Peyer's patch (tissue), 4 donors: ENCODE results near the gene TMIGD3. TPM values are rescaled to one million over a fixed set of nuclear protein-coding genes. Genes with fewer than 3 reads are reported as not detected.

Experiments used
- DNase-seq, 3 donors: peaks; one replicate each; pipeline ENCODE4 v3.0.0-alpha.2; 2017 to 2019
- H3K27ac ChIP-seq, 4 donors: fragments of 200-600 bp; sonication (generic); one replicate each; pipeline ENCODE4 v1.5.1; 2016 to 2019
- H3K27me3 ChIP-seq, 2 donors: fragments of 200-600 bp; sonication (generic); one replicate each; pipeline ENCODE4 v1.5.1; 2019
- H3K36me3 ChIP-seq, 3 donors: fragments of 200-600 bp; sonication (generic); one replicate each; pipeline ENCODE4 v1.5.1; 2016 to 2019
- H3K4me1 ChIP-seq, 4 donors: fragments of 200-600 bp; sonication (generic); one replicate each; pipeline ENCODE4 v1.5.1; 2016 to 2019
- H3K4me3 ChIP-seq, 4 donors: fragments of 200-600 bp; sonication (generic); 1 replicate in 3 of 4; 2 replicates in 1 of 4; pipeline ENCODE4 v1.5.1; 2016 to 2019; ENCODE audit warnings: mild to moderate bottlenecking in 1 of 4
- H3K9me3 ChIP-seq, 4 donors: fragments of 200-600 bp; sonication (generic); one replicate each; pipeline ENCODE4 v1.5.1; 2016 to 2019; ENCODE audit warnings: mild to moderate bottlenecking in 1 of 4
- POLR2A ChIP-seq, 2 donors: fragments of 450-650 bp; IDR thresholded peaks; one replicate each; pipeline ENCODE4 v1.5.1; 2017; ENCODE audit warnings: antibody characterized with exemption in 2 of 2, mild to moderate bottlenecking in 2 of 2, moderate library complexity in 2 of 2
- total RNA-seq, 4 donors: library from RNA; depleted of rRNA; stranded (reverse); fragments of >200 nt; gene quantifications; one replicate each; pipeline ENCODE4 v1.1.0, GENCODE V29; 2016
- TF ChIP-seq, protein P1 (sequence below), 6 experiments: fragments of 450-650 bp in 4 of 6; fragments of 200-600 bp in 2 of 6; sonication (generic) in 1 of 6; IDR thresholded peaks; one replicate each; pipeline ENCODE4 v1.5.1; 2017 to 2019; ENCODE audit warnings: antibody characterized with exemption in 6 of 6, mild to moderate bottlenecking in 3 of 6, moderate library complexity in 1 of 6

The TMIGD3 gene
- total RNA-seq, 4 donors from 2014 or later: 2.1 to 27.2 (median 6.4) TPM; not detected in 1

- peaks cover 0 to 14% (median 0%) of the 10 kb centered on the region in 3 donors for H3K36me3 ChIP-seq
- H3K27ac ChIP-seq: peak overlapping the region; percentile 16 to 55 (median 40)
Measured at GRCh38 chr1:111474106-111474505, 29.3 kb downstream of the TMIGD3 start.

DNA sequence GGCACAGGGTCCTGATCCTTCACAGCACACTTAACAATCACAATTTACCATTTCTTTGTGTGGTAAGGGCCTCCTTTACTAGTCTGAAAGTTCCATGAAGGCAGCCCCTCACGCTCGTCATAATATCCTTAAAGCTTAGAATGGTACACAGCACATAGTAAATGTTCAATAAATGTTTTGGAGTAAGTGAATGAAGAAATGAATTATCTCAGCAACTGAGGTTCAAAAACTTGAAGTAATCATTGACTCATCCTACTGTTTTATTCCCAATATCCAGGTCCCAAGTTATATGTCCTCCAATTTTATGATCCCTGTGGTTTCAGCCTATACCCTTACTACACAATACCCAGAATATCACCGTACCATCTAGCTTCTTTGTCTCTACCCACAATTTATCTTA, 31.9 kb downstream of the TMIGD3 start:
- no peak for DNase-seq
- TF ChIP-seq, protein P1, sequence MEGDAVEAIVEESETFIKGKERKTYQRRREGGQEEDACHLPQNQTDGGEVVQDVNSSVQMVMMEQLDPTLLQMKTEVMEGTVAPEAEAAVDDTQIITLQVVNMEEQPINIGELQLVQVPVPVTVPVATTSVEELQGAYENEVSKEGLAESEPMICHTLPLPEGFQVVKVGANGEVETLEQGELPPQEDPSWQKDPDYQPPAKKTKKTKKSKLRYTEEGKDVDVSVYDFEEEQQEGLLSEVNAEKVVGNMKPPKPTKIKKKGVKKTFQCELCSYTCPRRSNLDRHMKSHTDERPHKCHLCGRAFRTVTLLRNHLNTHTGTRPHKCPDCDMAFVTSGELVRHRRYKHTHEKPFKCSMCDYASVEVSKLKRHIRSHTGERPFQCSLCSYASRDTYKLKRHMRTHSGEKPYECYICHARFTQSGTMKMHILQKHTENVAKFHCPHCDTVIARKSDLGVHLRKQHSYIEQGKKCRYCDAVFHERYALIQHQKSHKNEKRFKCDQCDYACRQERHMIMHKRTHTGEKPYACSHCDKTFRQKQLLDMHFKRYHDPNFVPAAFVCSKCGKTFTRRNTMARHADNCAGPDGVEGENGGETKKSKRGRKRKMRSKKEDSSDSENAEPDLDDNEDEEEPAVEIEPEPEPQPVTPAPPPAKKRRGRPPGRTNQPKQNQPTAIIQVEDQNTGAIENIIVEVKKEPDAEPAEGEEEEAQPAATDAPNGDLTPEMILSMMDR (IDR thresholded peaks at IDR 0.05): no peak
- TF ChIP-seq POLR2A (IDR thresholded peaks at IDR 0.05): no peak
- peaks cover 0 to 30% (median 0%) of the 10 kb centered on the region in 3 donors for H3K36me3 ChIP-seq

More at GRCh38 chr1:111474106-111474505, 29.3 kb downstream of the TMIGD3 start:
- no peak for TF ChIP-seq POLR2A (IDR thresholded peaks at IDR 0.05)
- TF ChIP-seq, protein P1 (IDR thresholded peaks at IDR 0.05): no peak
- no peaks in the 10 kb centered on the region for H3K9me3 ChIP-seq
- H3K27me3 ChIP-seq: no peaks in the 10 kb centered on the region
- no peak for DNase-seq
- H3K4me1 ChIP-seq: peaks cover 0 to 22% (median 6%) of the 10 kb centered on the region in 4 donors
- H3K4me3 ChIP-seq: peak overlapping the region in 2 of 4 donors; percentile 4 to 15

GRCh38 chr1:111471012-111471411, 32.4 kb downstream of the TMIGD3 start:
- peaks cover 0 to 11% (median 0%) of the 10 kb centered on the region in 4 donors for H3K4me1 ChIP-seq
- peak in 2 of 3 donors; percentile 88 to 91 for DNase-seq

More for the DNA sequence above, 31.9 kb downstream of the TMIGD3 start:
- Histone ChIP-seq H3K27me3 (no peaks in the 10 kb centered on the region), H3K27ac (peak overlapping the region in 3 of 4 donors; percentile 29 to 76 (median 71)), H3K4me1 (peaks cover 0 to 15% (median 0%) of the 10 kb centered on the region in 4 donors), H3K9me3 (no peaks in the 10 kb centered on the region), H3K4me3 (no peak overlapping the region)

DNA sequence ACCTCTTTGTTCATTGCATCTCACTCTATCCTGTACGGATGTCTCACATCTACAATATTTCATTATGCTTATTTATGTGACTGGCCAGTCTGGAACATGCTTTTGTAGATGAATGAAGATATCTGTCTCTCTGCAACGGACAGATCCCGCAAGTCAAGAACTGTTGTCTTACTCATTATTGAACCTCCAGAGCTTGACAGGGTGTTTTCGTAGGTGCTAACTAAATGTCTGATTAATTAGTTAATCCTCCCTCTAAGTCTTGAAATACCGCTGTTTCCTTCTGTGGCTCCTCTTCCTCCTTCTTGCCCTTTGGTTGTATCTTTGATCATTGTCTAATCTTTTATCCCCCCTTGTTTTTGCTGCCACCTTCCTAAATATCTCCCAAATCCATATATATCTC, 32.8 kb downstream of the TMIGD3 start:
- Histone ChIP-seq H3K27ac (peak overlapping the region; percentile 41 to 76 (median 64)), H3K4me1 (peaks cover 0 to 10% (median 0%) of the 10 kb centered on the region in 4 donors), H3K9me3 (no peaks in the 10 kb centered on the region), H3K4me3 (no peak overlapping the region), H3K27me3 (no peaks in the 10 kb centered on the region), H3K36me3 (peaks cover 0 to 38% (median 0%) of the 10 kb centered on the region in 3 donors)
- no peak for DNase-seq
- TF ChIP-seq, protein P1 (IDR thresholded peaks at IDR 0.05): no peak
- no peak for TF ChIP-seq POLR2A (IDR thresholded peaks at IDR 0.05)

More at GRCh38 chr1:111471012-111471411, 32.4 kb downstream of the TMIGD3 start:
- H3K27ac ChIP-seq: peak overlapping the region; percentile 41 to 76 (median 64)
- H3K36me3 ChIP-seq: peaks cover 0 to 34% (median 0%) of the 10 kb centered on the region in 3 donors
- no peaks in the 10 kb centered on the region for H3K9me3 ChIP-seq
- no peaks in the 10 kb centered on the region for H3K27me3 ChIP-seq
- no peak overlapping the region for H3K4me3 ChIP-seq
- TF ChIP-seq, protein P1 (IDR thresholded peaks at IDR 0.05): no peak
- TF ChIP-seq POLR2A (IDR thresholded peaks at IDR 0.05): no peak

GRCh38 chr1:111469539-111469938, 33.9 kb downstream of the TMIGD3 start:
- peaks cover 0 to 42% (median 0%) of the 10 kb centered on the region in 3 donors for H3K36me3 ChIP-seq
- no peak overlapping the region for H3K4me3 ChIP-seq
- H3K9me3 ChIP-seq: no peaks in the 10 kb centered on the region
- H3K27ac ChIP-seq: peak overlapping the region in 1 of 4 donors; percentile 71
- TF ChIP-seq POLR2A (IDR thresholded peaks at IDR 0.05): no peak
- TF ChIP-seq, protein P1 (IDR thresholded peaks at IDR 0.05): no peak
- H3K4me1 ChIP-seq: peaks cover 0 to 10% (median 0%) of the 10 kb centered on the region in 4 donors
- DNase-seq: no peak
- no peaks in the 10 kb centered on the region for H3K27me3 ChIP-seq
